HG03565 (cell line): ENCODE measurements around the gene ORAI3.
"Not testable (repeated sequence)": the region's sequence is repeated elsewhere in the genome, so short reads cannot be mapped to it uniquely, and the experiment has no call there.

Source experiments
- ATAC-seq: cut with Tn5 transposase; IDR thresholded peaks from one replicate; pipeline ENCODE4 v1.9.1; 2021; ENCODE audit warnings: mild to moderate bottlenecking, moderate library complexity; ENCODE audit not compliant: unreplicated experiment

ORAI3 gene

GRCh38 chr16:30923554-30924075 lies 25.3 kb upstream of the ORAI3 start, which contains the start of gene FBXL19:
TSS of gene FBXL19 (plus strand) at chr16:30923572. CDS start at chr16:30925755, 2,183 bp downstream.
- no peak for ATAC-seq

DNA sequence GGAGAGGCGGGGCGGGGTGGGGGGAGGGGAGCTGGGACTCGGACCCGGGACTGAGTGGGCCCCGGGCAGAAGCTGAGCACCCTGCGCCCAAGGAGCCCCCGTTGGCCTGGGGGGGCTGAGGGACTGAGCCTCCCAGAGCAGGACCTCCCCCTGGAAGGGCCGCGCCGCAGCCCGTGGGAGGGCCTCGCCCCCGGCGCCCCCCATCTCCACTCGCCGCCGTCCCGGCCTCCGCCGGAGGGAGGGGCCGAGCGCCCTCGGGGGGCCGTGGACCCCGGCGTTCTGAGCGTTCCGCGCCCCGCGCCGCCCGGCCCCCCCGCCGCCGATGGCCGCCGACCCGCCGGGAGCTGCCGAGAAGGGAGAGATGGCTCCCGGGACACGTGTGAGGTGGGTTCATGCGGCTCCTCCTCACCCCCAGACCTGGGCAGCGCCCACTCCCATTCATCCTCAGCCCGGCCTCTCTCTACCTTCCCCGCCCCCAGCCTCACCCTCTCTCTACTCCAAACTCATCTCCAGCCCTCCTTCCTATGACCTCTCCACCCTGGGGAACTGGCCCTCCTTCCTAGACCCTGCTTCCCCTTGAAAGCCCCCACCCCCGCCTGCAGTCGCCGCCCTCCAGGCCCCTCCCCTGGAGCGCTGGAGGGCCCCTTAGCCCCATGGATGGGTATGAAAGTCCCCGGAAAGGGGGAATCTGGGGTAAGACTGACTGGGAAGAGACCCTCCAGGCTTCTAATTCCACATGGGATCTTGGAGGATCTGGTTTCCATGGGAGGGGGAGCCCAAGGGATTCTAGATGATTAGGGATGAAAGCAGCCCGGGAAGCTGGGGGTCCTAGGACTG lies 24.6 kb upstream of the ORAI3 start:
- no peak for ATAC-seq

DNA sequence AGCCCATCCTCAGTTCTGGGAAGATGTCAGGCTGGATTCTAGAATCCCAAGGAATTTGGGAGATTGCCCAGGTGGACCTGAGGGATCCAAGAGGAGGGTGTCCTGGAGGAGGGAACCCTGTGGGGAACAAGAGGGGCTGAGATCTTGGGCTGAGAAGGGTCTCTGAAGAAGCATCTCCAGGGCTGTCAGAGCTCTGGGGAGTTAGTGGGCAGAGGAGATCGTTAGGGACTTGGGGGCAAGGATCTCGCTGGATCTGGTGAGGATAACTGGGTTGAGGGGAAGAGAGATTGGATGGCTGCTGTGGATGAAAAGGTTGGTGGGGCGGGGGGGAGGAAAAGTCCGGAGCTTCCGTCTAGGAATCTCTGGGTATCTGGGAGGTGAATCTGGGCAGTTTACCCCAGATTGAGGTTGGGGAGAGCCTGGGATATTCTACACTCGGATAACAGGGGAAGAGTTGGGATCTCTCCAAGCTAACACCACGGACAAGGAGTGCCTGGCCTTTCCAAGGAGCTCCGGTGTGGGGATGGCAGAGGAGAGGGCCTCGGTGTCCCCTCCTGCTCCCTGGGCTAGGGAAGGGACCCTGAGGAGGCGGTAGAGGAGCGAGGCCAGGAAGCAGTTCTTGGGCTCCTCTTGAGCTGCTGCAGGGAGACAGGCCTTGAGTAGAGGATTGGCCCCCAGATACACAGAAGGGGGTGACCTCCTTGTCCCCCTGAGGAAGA lies 23.8 kb upstream of the ORAI3 start:
- ATAC-seq: no peak

- ATAC-seq: no peak
Measured at GRCh38 chr16:30925632-30925987, 23.3 kb upstream of the ORAI3 start.

DNA sequence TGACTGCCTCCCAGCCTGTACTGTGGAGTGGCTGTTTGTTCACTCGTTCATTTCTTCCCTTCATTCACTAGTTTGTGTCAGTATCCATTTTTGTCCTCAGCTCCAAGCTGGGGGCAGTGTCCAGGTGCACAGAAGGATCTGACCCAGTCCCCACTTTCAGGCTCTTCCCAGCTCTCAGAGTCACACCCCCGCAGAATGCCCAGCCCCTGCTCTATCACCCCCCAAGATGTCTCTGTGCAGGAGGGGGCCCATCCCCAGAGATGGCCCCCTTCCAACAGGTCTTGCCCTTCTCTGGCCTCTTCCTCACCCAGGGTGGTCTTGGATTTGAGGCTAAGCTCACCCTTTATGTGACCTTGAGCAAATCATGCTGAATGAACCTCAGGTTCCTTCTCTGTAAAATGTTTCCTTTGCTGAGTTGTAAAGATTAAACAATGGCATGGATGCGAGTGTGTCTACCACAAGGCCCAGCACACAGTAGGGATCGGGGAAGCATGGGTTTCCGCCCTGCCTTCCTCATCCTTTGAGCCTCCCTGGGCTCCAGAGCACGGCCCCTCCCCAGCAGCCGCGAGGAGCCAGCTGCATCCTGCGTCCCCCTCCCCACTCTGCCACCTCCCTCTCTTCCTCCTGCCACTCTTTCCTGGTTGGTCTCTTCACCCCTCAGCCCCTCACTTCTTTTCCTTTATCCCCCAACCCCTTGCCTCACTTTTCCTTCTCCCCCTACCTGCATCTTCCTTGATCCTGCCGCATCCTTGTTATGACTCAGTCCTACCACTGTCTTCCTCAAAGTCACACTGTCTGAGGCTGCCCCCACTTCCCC lies 22.7 kb upstream of the ORAI3 start:
- no peak for ATAC-seq

- ATAC-seq: no peak
Measured at GRCh38 chr16:30926937-30927788, 21.7 kb upstream of the ORAI3 start.

DNA sequence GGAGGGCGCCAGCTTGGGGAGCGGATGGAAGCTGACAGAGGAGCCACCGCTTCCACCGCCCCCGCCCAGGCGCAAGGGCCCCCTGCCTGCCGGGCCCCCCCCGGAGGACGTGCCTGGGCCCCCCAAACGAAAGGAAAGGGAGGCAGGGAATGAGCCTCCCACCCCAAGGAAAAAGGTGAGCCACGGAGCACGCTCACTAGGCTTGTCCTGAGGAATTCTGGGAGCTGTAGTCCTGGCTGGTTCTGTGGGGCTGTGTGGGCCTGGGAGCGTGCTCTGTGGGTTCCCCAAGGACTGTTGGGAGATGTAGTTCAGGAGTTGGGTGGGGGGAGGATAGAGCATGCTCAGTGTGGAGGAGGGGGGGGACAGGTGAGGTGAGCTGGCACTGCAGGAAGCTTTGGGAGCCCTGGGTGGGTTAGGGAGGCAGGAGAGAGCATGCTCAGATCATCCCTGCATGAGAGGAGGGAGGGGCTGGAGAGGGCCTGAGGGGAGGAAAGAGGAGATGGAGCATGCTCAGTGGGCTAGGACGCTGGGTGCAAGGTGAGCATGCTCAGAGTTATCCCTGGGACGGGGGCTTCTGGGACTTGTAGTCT lies 21.0 kb upstream of the ORAI3 start:
- no peak for ATAC-seq

DNA sequence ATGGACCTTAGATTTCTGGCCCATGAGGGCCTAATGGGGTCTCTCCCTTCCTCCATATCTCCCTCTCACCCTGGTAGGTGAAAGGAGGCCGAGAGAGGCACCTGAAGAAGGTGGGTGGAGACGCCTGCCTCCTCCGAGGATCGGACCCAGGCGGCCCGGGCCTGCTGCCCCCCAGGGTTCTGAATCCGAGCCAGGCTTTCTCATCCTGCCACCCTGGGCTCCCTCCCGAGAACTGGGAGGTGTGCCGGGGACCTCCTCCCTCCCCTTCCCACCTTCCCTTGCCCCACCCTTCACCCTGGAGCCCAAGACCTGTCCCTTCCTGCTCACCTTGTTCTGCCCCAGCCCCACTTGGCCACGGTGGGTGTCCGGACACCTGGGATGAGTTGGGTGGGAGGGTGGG lies 20.5 kb upstream of the ORAI3 start:
- ATAC-seq: no peak

- no peak for ATAC-seq
Measured at GRCh38 chr16:30929167-30929566, 19.7 kb upstream of the ORAI3 start.

GRCh38 chr16:30930160-30930571 lies 18.7 kb upstream of the ORAI3 start:
- ATAC-seq: no peak

DNA sequence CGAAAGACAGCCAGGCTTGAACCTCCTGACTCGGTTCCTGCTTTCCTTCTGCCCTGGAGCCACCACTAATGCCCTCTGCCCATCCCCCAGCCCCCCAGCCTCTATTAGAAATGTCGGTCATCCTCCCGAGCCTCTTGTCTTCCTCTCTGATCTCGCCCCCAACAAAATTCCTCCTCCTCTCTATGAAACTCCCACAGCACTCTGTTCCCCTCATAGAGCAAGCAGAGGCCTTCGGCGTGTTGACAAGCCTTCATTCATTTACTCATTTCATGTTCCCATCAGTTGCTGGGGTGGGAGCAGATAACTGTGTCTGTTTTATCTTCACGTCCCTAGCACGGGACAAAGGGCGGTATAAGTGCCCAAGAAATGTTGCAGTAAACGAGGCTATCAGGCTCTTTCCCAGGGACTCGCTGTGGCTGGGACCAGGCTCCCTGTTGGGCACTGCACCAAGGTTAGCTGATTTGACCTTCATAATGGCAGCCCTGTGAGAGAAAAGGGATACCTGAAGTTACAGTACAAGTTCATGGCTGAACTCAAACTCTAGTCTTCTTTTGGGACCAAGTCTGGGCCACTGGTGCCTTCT lies 17.7 kb upstream of the ORAI3 start:
- no peak for ATAC-seq

- no peak for ATAC-seq
Measured at GRCh38 chr16:30934827-30935557, 13.9 kb upstream of the ORAI3 start.

GRCh38 chr16:30937692-30938091 lies 11.2 kb upstream of the ORAI3 start:
- ATAC-seq: no peak

GRCh38 chr16:30939571-30939970 lies 9.3 kb upstream of the ORAI3 start:
- not testable (repeated sequence) for ATAC-seq

DNA sequence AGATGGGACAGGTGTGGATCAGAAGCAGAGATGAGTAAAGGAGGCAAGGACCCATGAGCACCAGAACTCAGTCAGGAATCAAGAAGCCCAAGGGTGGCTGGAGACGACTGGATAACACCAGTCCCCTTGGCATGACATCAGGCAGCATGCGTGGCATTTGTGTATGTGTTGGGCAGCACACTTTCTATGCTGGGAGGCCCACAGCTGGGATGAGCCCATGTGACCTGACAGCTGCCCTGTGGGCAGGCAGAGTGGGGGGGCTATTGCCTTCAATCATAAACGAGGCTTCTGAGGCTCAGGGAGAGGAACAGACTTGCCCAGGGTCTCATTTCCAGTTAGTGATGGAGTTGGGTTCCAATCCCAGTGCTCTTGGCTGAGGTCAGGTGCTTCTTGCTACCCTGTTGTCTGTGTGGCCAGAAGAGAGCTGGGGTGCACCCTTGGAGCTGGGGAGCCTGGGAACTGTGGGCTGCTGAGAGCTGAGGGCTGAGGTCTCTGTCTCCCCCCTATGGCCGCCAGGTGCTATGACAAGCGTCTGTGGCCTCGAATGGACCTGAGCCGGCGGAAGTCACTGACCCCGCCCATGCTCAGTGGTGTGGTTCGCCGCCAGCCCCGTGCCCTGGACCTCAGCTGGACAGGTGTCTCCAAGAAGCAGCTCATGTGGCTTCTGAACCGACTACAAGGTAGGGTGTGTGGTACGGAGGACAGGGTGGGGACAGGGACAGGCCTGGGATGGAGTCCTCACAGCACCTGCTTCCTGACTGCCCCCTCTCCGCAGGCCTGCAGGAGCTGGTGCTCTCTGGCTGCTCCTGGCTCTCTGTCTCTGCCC lies 7.1 kb upstream of the ORAI3 start:
- ATAC-seq: peak; percentile 61

DNA sequence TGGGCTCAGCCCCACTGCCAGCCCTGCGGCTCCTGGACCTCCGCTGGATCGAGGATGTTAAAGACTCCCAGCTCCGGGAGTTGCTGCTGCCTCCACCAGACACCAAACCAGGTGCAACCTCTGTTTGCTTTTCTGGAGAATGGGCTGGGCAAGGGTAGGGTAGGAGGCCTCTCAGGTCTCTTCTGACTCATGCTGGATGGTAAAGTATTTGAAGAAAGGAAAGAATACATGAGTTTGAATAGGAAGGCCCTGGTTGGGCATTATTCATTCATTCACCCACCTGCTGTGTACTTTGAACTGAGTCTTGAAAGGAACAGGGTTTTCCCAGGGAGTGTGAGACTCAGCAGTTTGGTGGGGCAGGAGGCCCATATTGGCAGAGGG lies 6.5 kb upstream of the ORAI3 start:
- no peak for ATAC-seq

DNA sequence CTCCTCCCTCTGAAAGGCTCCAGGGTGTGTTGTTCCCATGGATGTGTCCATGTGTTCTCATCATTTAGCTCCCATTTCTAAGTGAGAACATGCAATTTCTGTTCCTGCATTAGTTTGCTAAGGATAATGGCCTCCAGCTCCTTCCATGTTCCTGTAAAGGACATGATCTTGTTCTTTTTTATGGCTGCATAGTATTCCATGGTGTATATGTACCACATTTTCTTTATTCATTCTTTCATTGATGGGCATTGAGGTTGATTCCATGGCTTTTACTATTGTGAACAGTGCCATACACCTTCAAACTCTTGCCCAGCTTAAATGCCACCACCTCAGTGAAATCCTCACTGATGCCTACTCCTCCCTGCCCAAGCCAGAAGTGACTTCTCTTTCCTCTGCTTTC lies 4.5 kb upstream of the ORAI3 start:
- ATAC-seq: no peak
